Measurements from ENCODE around the gene SCAMP1. TPM values are rescaled to one million over a fixed set of nuclear protein-coding genes. Genes with fewer than 3 reads are reported as not detected.

SCAMP1 gene
- total and polyA plus RNA-seq, 2 of the 8 experiments (the other 6 are each of a cell fraction or from before 2014, with no cell fraction given), result 18.6 to 55.9 TPM

DNA sequence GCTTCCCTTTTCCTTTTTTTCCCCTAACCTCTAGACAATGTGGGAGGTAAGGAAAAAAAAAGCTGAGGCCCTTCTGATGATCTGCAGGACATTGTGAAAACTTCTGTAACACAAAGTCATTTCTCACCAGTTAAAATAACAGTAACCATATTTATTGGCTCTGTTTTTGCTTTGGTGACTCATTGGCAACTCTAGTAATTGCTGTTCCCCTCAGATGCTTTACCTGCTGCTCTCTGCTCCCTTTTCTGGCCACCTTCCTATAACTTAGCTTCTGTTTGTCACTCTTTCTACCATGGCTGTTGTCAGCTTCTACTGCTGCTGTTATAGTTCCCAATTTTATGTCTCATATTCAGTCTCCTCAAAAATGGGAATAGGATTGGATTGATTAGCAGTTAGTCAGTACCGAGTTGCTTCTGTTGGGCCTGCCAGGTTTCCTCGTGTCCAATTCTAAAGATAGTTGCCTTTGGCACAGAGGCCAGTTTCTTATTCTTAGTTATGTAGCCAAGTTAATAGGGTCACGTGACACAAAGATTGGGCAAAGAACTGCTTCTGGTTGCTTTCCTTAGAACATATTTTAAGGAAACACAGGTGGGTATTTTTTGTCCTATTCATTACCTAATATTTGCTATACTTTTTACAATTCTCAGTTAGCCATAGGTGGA is 16.8 kb downstream of the SCAMP1 start (continued):
- TF ChIP-seq EP300 (IDR thresholded peaks at IDR 0.05; ENCODE audit: borderline replicate concordance in 1 of 2, low read depth in 2 of 2, low read length in 2 of 2), result no peak
